HG03039 (cell line): ENCODE results near the gene ATP11B.
"Not testable (repeated sequence)": the region's sequence is repeated elsewhere in the genome, so short reads cannot be mapped to it uniquely, and the experiment has no call there.

Experiments
- ATAC-seq: cut with Tn5 transposase; IDR thresholded peaks from one replicate; pipeline ENCODE4 v1.9.1; 2021; ENCODE audit warnings: mild to moderate bottlenecking, moderate library complexity; ENCODE audit not compliant: unreplicated experiment

ATP11B gene

DNA sequence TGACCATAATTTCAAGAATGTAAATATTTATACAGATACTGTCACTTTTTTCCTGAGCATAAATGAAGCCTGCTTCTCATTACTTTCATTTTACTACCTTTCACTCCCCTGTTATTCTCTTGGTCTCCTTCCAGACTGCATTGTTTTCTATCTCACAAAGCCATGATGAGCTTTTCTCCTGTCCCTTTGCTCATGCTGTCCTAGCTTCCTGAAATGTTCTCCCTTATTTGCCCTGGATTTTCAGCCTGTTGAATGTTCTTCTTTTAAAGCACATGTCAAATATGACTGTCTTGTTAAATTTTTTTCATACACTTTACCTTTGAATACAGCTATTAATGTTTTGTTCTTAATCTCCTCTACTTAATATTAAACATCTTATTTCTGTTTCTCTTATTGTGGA lies 31.7 kb downstream of the ATP11B start:
- ATAC-seq: no peak

DNA sequence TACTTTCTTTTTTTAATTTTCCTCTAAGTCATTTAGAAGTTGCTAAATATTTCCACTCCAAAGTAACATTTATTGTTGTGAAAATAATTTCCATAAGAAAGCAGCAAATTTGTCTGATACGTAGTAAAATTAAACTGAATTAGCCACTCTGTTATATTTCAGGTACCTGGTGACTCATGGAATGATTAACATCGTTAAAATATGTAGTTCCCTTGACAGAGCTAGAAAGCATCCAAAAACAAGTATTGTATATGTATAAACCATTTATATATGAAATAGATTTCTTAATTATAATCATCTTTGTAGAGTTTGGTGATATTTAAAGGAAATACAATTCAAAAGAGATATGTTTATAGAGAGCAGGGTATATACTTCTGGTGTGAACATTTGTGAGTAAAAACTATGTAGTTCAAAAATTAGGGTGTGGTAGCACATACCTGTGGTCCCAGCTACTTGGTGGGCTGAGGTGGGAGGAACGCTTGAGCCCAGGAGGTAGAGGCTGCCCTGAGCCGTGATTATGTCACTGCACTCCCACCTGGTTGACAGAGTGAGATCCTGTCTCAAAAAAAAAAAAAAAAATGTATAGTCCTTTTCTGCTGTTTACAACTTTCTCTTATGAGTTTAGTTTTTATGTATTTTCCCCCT lies 36.6 kb downstream of the ATP11B start:
- no peak for ATAC-seq

GRCh38 chr3:182837855-182838454 lies 44.7 kb downstream of the ATP11B start:
- no peak for ATAC-seq

- no peak for ATAC-seq
Measured at GRCh38 chr3:182843478-182843877, 50.2 kb downstream of the ATP11B start.

DNA sequence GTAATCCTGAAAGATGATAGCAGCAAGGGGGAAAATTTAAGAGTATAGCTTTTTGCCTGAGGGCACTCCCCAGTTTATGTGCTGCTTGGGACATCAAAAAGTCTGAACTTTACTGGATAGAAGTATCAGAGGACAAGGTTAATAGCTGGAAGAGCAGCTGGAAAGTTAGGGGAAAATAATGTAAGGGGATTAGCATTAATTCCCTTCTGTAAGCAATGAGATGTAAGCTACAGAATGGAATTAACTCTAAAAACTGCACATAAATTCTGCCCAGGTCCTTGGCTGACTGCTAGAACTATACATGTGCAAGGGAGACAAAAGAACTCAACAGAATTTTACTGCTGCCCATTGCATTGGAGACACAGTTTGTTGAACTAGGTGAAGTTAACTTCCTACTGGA lies 55.6 kb downstream of the ATP11B start:
- no peak for ATAC-seq

DNA sequence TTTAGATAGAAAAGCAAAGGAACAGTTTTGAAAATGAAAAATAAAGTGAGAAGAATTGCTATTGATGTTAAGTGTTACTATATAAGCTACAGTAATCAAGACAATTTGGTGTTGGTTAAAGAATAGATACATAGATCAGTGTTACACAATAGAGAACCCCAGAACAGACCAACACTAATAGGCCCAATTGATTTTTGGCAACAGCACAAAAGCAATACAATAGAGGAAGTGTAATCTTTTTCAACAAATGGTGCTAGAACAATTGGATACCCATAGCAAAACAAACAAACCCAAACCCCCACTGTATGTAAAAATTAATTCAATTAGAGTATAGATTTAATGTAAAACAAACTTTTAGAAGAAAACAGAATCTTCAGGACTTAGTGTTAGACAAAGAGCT lies 61.8 kb downstream of the ATP11B start:
- ATAC-seq: no peak

DNA sequence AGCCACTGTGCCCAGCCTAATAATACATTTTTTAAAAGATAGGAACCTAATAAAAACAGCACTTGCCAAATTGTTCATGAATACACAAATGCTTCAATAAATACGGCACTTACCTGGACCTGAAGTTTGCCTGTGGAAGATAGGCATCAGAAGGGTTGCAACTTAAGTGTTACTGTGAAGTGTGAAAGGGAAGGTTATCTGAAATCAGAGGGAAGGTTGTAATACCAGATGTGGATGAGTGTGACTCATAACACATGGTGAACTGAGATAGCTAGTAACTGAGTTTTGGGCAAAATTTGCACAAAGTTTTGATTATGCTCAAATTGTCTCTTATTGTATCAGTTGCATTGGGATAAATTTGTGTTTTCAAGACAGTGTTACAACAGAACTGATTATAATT lies 68.0 kb downstream of the ATP11B start:
- ATAC-seq: no peak

- ATAC-seq: no peak
Measured at GRCh38 chr3:182862159-182862860, 69.0 kb downstream of the ATP11B start.

DNA sequence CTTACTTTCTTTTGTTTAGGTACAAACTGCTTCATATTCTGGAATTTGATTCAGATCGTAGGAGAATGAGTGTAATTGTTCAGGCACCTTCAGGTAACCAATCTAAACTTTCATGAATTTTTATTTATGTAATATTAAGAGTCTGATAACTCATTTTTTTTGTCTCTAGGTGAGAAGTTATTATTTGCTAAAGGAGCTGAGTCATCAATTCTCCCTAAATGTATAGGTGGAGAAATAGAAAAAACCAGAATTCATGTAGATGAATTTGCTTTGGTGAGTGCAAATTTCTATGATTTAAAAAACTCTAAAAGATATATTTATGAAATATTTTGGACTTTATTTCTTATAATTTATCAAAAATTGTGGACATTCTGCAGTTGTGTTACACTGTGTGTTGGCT lies 75.8 kb downstream of the ATP11B start:
- no peak for ATAC-seq

DNA sequence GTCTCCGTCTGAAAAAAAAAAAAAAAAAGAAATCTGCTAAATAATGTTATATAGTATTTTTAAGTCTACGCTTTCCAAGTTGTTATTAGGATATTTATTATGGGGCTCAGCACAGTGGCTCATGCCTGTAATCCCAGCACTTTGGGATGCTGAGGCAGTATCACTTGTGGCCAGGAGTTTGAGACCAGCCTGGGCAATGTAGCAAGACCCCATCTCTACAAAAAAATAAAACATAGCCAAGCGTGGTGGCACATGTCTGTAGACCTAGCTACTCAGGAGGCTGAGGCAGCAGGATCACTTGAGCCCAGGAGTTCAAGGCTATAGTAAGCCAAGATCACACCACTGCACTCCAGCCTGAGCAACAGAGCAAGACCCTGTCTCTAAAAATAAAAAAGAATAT lies 77.6 kb downstream of the ATP11B start:
- ATAC-seq: not testable (repeated sequence)

GRCh38 chr3:182879031-182879611 lies 85.8 kb downstream of the ATP11B start:
- ATAC-seq: no peak

GRCh38 chr3:182886497-182886896 lies 93.2 kb downstream of the ATP11B start:
- no peak for ATAC-seq

DNA sequence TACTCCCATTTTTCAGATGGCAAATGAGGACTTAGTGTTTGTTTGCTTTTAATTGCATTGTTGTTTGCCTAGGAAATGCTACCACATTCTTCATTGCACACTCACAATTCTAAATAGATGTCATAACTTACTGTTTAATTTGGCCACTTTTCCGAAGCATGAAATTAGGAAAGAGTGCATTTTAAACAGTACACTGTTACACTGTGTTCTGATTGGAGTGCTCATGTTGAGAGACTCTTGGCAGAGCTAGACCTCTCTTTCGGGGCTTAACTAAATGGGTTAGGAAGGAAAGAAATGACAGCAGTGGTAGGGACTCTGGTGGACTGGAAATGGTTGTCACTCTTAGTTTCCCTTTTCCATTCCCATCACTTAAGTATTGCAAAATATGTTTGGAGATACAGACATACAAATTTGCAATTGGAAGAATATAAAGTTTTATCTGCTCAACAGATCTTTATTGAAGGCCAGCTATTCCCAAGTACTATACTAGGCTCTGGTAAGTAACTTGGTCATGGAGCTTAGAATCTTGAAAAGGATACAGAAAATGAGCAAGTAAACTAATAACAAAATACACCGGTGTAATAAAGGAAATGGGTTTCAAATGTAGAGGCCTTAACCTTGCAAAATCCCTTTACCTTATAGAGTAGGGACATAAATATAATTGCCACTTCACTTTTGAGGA lies 96.8 kb downstream of the ATP11B start:
- ATAC-seq: no peak

- ATAC-seq: no peak
Measured at GRCh38 chr3:182891364-182891763, 98.1 kb downstream of the ATP11B start.

DNA sequence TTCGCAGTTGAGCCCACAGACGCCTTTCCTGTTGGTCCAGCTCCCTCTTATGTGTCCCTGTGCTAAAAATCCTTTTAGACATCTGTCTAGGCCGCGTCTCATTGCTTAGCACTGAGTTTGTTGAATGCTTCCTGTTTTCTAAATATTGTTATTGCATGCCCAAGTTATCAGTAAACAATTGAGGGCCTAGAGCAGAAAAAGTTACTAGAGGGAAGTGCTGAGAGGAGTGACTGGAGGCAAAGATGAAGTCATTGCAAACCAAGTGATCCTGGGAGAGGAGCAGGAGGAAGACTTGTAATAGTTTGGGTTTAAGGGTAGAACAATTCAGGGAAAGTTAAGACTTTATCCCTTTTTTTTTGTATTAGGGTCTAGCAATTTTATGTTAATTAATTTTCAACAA lies 98.9 kb downstream of the ATP11B start:
- no peak for ATAC-seq

- ATAC-seq: no peak
Measured at GRCh38 chr3:182895513-182896112, 102.3 kb downstream of the ATP11B start.

DNA sequence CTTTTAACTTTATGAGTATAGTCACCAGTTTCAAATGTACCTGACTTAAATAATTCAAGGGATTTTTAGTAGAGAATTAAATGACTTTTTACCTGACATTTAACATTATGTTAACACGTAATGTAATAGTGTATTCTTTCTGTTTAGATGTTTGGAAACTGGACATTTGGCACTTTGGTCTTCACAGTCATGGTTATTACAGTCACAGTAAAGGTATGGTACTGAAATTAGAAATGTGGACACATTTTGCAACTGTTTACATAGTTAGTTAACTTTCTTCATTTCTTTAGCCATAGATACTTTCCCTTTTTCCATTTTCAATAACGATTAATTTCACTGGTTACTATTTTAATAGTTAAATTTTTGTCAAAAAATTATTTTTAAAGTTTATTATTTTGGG lies 103.2 kb downstream of the ATP11B start:
- no peak for ATAC-seq

GRCh38 chr3:182902236-182902635 lies 108.9 kb downstream of the ATP11B start:
- no peak for ATAC-seq

DNA sequence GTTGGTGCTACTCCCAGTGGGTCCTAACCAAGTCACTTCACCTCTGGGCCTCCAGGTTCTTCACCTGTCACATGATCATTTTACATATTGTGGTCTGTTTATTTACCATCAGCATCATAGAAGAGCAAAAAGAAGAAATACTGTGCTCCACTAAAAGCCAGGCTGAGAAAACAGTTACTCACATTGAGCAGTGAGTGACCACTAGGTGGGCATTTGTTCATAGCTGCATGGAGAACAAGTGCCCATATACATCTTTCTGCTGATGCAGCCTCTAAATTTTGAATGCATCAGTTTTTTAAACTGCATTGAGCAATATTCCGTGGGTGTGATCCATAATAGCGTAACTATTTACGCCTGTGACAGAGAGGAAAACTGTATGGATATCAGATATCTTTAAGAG lies 110.9 kb downstream of the ATP11B start:
- no peak for ATAC-seq

DNA sequence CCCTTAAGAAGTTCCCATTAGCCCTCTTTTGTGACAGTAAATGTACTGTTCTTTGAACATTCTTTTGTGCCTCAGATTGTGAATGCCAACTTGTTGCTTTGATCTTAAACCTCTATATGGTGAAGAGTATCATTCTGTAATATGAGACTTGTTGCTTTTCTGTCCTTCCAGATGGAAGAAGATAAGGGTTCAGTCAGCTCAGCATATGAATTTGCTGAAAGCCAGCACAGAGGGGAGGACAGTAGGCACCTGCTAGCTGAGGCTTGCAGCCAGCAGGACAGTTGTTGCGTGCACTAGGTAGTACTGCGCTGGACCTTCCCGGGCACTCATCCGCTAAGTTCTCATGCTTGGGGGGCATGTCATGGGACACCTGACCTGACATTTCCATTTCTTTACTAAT lies 112.3 kb downstream of the ATP11B start:
- no peak for ATAC-seq

GRCh38 chr3:182906036-182906435 lies 112.7 kb downstream of the ATP11B start:
- ATAC-seq: no peak
